ENCODE data around the gene MRPL55. TPM values are rescaled to one million over a fixed set of nuclear protein-coding genes. Genes with fewer than 3 reads are reported as not detected.

The MRPL55 gene
- total RNA-seq, 2 donors from 2014 or later, result 57.6 to 66.7 TPM

DNA sequence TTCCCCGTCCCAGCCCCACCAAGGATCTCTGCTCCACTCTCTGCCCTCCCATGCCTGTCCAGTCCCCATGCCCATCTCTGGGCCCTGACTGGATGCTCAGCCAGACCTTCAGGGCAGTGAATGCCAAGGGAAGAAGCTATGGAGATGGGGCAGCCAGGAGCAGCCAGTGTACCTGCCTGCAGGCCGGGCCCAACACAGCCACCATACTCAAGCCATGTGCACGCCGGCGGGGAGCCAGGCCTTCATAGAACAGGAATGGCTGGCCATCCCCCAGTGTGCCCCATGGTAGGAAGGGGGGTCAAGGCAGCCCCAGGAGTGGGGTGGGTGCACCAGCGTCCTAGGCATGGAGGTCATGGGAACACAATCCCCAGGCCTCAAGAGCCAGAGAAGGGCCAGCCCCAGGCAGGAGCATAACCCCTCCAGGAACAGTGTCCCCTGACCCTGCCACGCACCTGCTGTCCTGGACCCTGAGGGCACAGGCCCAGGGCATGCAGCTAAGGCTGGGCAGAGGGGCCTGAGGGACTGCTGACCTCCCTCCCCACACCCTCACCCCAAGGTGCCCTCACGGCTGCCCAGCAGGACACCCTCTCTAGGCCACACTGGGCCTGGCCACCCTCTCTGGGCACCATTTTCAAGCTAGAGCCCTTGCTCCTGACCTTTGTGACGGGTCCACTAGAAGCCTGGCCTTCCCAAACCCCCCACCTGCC lies 46.9 kb downstream of the MRPL55 start:
- no peak overlapping the region for H3K9ac ChIP-seq (ENCODE audit: extremely low read depth, low read length, poor library complexity, severe bottlenecking)
- H3K27ac ChIP-seq (ENCODE audit: low read depth, low read length), result no peak overlapping the region
- no peaks in the 10 kb centered on the region for H3K36me3 ChIP-seq (ENCODE audit: control insufficient read depth, insufficient read depth, low read length)
- Mint-ChIP-seq H3K27ac (no peak overlapping the region), H3K27me3 (ENCODE audit: insufficient read depth) (peaks cover 46% of the 10 kb centered on the region), H3K9me3 (peaks cover 5% of the 10 kb centered on the region), H3K4me3 (no peak overlapping the region), H3K36me3 (ENCODE audit: low read depth) (no peaks in the 10 kb centered on the region), H3K4me1 (peaks cover 16% of the 10 kb centered on the region)
- no peaks in the 10 kb centered on the region for H3K4me1 ChIP-seq (ENCODE audit: control insufficient read depth, insufficient read depth, low read length)
- no peak overlapping the region for H3K4me3 ChIP-seq (ENCODE audit: low read length)
- no peak for DNase-seq
- no peaks in the 10 kb centered on the region for H3K9me3 ChIP-seq (ENCODE audit: control insufficient read depth, low read length)
- H3K27me3 ChIP-seq (ENCODE audit: control insufficient read depth, insufficient read depth, low read length, poor library complexity, severe bottlenecking), result peaks cover 36% of the 10 kb centered on the region
- TF ChIP-seq, protein P1, sequence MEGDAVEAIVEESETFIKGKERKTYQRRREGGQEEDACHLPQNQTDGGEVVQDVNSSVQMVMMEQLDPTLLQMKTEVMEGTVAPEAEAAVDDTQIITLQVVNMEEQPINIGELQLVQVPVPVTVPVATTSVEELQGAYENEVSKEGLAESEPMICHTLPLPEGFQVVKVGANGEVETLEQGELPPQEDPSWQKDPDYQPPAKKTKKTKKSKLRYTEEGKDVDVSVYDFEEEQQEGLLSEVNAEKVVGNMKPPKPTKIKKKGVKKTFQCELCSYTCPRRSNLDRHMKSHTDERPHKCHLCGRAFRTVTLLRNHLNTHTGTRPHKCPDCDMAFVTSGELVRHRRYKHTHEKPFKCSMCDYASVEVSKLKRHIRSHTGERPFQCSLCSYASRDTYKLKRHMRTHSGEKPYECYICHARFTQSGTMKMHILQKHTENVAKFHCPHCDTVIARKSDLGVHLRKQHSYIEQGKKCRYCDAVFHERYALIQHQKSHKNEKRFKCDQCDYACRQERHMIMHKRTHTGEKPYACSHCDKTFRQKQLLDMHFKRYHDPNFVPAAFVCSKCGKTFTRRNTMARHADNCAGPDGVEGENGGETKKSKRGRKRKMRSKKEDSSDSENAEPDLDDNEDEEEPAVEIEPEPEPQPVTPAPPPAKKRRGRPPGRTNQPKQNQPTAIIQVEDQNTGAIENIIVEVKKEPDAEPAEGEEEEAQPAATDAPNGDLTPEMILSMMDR (conservative IDR thresholded peaks at IDR 0.05), result no peak
- WGBS, 2 experiments (ENCODE audit: insufficient coverage in 1 of 2, insufficient read length in 1 of 2), result 89 to 91% methylated on average over 4 to 9 of the region's 9 CpGs

DNA sequence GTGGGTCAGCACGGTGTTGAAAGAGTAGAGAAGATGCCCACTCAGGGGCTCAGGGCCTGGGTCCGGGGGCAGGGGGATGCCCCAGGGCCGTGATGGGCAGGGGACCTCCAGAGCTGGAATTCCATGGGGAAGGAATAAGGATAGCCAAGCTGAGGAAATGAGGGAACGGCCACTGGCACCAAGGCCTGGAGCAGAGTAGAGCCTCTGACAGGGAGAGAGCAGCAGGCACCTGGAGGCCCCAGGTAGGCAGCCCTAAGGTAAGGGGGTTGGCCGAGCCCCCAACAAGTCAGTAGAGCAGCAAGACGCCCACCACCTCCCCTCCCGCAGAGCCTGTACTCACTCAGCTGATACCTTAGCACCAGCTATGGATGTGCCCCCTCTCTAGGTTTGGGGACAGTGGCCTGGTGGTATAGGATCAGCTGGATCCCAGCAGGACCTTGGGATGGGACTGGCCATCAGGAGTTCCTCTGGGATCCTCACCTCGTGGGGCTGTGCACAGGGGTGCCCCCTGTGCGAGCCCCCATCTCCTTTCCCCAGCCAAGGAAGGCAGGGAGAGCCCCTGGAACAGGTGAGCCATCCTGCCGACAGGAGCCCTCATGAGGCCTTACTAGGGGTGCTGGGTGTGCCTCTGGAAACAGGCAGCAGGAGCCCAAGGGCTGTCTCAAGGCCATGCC lies 47.6 kb downstream of the MRPL55 start:
- H3K4me3 Mint-ChIP-seq, result peak overlapping the region; percentile 62
- peaks cover 53% of the 10 kb centered on the region for H3K27me3 Mint-ChIP-seq (ENCODE audit: insufficient read depth)
- Histone ChIP-seq H3K4me1 (ENCODE audit: control insufficient read depth, insufficient read depth, low read length) (no peaks in the 10 kb centered on the region), H3K4me3 (ENCODE audit: low read length) (no peak overlapping the region), H3K36me3 (ENCODE audit: control insufficient read depth, insufficient read depth, low read length) (no peaks in the 10 kb centered on the region), H3K9me3 (ENCODE audit: control insufficient read depth, low read length) (no peaks in the 10 kb centered on the region), H3K27ac (ENCODE audit: low read depth, low read length) (no peak overlapping the region), H3K9ac (ENCODE audit: extremely low read depth, low read length, poor library complexity, severe bottlenecking) (no peak overlapping the region), H3K27me3 (ENCODE audit: control insufficient read depth, insufficient read depth, low read length, poor library complexity, severe bottlenecking) (peaks cover 43% of the 10 kb centered on the region)
- TF ChIP-seq, protein P1 (conservative IDR thresholded peaks at IDR 0.05), result no peak
- peaks cover 10% of the 10 kb centered on the region for H3K4me1 Mint-ChIP-seq
- H3K36me3 Mint-ChIP-seq (ENCODE audit: low read depth), result no peaks in the 10 kb centered on the region
- no peak overlapping the region for H3K27ac Mint-ChIP-seq
- peaks cover 5% of the 10 kb centered on the region for H3K9me3 Mint-ChIP-seq
- DNase-seq, result no peak
- WGBS, 2 experiments (ENCODE audit: insufficient coverage in 1 of 2, insufficient read length in 1 of 2), result 90 to 93% methylated on average over 3 to 10 of the region's 10 CpGs

DNA sequence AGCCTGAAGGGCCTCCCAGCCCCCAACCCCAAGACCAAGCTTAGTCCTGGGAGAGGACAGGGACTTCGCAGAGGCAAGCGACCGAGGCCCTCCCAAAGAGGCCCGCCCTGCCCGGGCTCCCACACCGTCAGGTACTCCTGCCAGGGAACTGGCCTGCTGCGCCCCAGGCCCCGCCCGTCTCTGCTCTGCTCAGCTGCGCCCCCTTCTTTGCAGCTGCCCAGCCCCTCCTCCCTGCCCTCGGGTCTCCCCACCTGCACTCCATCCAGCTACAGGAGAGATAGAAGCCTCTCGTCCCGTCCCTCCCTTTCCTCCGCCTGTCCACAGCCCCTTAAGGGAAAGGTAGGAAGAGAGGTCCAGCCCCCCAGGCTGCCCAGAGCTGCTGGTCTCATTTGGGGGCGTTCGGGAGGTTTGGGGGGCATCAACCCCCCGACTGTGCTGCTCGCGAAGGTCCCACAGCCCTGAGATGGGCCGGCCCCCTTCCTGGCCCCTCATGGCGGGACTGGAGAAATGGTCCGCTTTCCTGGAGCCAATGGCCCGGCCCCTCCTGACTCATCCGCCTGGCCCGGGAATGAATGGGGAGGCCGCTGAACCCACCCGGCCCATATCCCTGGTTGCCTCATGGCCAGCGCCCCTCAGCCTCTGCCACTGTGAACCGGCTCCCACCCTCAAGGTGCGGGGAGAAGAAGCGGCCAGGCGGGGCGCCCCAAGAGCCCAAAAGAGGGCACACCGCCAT lies 48.5 kb downstream of the MRPL55 start:
- peak overlapping the region; percentile 29 for H3K4me3 ChIP-seq (ENCODE audit: low read length)
- H3K9ac ChIP-seq (ENCODE audit: extremely low read depth, low read length, poor library complexity, severe bottlenecking), result no peak overlapping the region
- WGBS, 2 experiments (ENCODE audit: insufficient coverage in 1 of 2, insufficient read length in 1 of 2), result 54 to 67% methylated on average over 18 to 34 of the region's 34 CpGs
- H3K27me3 ChIP-seq (ENCODE audit: control insufficient read depth, insufficient read depth, low read length, poor library complexity, severe bottlenecking), result peaks cover 52% of the 10 kb centered on the region
- Mint-ChIP-seq H3K27me3 (ENCODE audit: insufficient read depth) (peaks cover 60% of the 10 kb centered on the region), H3K9me3 (peaks cover 5% of the 10 kb centered on the region), H3K27ac (no peak overlapping the region), H3K36me3 (ENCODE audit: low read depth) (no peaks in the 10 kb centered on the region), H3K4me1 (peaks cover 5% of the 10 kb centered on the region), H3K4me3 (peak overlapping the region; percentile 62)
- H3K4me1 ChIP-seq (ENCODE audit: control insufficient read depth, insufficient read depth, low read length), result no peaks in the 10 kb centered on the region
- no peak overlapping the region for H3K27ac ChIP-seq (ENCODE audit: low read depth, low read length)
- no peaks in the 10 kb centered on the region for H3K36me3 ChIP-seq (ENCODE audit: control insufficient read depth, insufficient read depth, low read length)
- peak; percentile 92 for DNase-seq
- H3K9me3 ChIP-seq (ENCODE audit: control insufficient read depth, low read length), result no peaks in the 10 kb centered on the region
- TF ChIP-seq, protein P1 (conservative IDR thresholded peaks at IDR 0.05), result no peak

All from endodermal cell (in vitro differentiated cells).